ENCODE results near the gene C1orf232.

DNA sequence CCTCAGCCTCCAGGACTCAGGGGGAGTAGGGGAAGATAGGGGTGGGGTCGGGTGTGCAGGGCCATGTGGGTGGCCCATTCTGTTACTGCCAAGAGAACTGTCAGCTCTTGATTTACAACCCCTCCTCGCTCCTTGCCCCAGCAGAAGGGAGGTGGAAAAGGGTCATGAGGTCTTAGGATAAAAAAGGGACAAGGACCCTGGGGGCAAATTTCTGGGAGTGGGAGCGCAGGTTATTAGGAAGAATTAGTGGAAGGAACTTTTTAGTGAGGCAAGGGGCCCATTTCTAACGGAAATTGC lies 9.1 kb downstream of the C1orf232 start:
- TF ChIP-seq, protein P1, sequence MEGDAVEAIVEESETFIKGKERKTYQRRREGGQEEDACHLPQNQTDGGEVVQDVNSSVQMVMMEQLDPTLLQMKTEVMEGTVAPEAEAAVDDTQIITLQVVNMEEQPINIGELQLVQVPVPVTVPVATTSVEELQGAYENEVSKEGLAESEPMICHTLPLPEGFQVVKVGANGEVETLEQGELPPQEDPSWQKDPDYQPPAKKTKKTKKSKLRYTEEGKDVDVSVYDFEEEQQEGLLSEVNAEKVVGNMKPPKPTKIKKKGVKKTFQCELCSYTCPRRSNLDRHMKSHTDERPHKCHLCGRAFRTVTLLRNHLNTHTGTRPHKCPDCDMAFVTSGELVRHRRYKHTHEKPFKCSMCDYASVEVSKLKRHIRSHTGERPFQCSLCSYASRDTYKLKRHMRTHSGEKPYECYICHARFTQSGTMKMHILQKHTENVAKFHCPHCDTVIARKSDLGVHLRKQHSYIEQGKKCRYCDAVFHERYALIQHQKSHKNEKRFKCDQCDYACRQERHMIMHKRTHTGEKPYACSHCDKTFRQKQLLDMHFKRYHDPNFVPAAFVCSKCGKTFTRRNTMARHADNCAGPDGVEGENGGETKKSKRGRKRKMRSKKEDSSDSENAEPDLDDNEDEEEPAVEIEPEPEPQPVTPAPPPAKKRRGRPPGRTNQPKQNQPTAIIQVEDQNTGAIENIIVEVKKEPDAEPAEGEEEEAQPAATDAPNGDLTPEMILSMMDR (IDR thresholded peaks at IDR 0.05; ENCODE audit: low read length): no peak
- no peak for TF ChIP-seq EZH2 (IDR thresholded peaks at IDR 0.05; ENCODE audit: borderline replicate concordance, low read length)

Data from OCI-LY1 (cell line).